Right ventricle myocardium inferior (tissue), 1 donor: Measurements from ENCODE around the gene CSTB. TPM values are rescaled to one million over a fixed set of nuclear protein-coding genes. Genes with fewer than 3 reads are reported as not detected.

Source experiments
- ATAC-seq: fragments of 200-7000 bp; cut with Tn5 transposase; one replicate; pipeline ENCODE4 v1.9.1; 2020; ENCODE audit warnings: mild to moderate bottlenecking, moderate library complexity
- DNase-seq: peaks from one replicate; pipeline ENCODE4 v3.0.0; 2021; ENCODE audit errors: missing footprints
- intact Hi-C: fragments of 100-400 bp; cut with DNase I; formaldehyde crosslinking; loops from one replicate; pipeline ENCODE4 v1.11.0; 2022
- total RNA-seq: library from RNA; stranded (reverse); fragmentation: NEBNext Ultra II Directional; extraction: Animal tissue kit (Norgen Biotek cat#: 25700); gene quantifications from one replicate; pipeline ENCODE4 v1.2.1, GENCODE V29; 2021
- donor health status: DM: no; HTN: yes; CAD: no; lungs with severe emphysema.

CSTB gene
- total RNA-seq, 1 donor from 2014 or later, result 44.1 TPM

DNA sequence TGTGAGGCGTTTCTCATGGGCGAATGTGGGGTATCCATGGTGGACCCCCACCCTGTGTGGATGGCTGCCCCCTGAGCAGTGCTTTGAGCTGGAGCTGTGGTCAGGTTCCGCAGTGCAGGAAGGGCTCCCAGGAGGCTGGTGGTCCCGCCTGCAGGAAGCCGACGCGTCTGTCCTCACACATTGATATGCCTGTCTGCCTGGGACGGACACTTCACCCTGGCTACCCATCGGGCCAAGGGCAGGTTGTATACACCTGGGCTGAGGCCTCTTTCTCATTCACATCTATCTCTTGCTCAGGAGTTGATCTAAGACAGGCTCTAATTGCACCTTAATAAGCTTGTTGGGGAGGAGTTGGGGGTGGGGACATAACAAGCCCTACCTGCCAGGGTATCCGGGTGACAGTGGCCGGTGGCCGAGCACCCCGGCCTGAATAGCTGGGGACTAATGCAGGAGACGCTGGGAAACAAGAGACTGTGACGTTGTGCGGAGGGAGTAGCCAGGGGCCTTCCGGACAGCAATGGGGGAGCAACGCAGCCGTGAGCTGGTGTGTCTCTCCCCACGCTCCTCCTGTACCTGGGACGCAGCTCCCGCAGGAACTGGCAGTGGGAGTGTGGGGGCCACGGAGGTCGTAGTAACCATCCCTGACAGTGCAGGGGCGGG, 35.5 kb downstream of the CSTB start:
- ATAC-seq (no peak), DNase-seq (no peak)
- intact Hi-C loops, result loop anchor here (10.0 kb wide), 1 partner anchor 56 kb away; no protein-coding TSS in a partner anchor

DNA sequence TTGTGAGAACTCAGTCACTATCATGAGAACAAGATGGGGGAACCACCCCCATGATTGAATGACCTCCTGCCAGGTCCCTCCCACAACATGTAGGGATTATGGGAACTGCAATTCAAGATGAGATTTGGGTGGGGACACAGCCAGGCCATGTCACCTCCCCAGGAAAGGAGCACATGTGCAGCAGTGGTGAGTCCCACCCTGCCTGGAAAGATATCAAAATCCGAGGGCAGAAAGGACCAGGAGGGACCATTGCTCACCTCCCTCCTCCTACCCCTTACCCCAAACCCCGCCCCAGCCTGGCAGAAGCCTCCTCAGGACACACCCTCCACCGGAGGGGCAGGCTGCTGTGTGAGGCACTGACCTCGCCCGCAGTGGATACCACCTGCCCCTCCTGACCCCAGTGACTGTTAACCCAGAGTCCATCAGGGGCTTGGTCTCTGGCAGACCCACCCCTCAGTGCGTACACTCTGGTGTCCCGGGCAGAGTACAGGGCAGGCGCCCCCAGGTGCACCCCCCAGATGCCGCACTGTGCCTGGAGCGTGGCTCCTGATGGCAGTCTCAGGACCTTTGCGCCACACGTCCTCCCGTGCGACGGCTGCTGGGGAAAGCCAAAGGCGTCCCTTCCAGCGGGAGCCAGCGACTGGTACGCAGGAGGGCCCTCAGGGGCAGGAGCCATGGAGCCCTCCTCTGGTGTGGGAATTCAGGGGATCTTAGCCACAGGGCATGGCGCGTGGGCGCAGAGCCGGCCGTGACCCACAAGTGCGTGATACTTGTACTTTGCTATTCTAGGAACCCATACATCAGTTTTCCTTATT, 36.3 kb downstream of the CSTB start:
- intact Hi-C loops, result loop anchor here (10.0 kb wide), 1 partner anchor 55 kb away; no protein-coding TSS in a partner anchor
- DNase-seq (no peak), ATAC-seq (no peak)

DNA sequence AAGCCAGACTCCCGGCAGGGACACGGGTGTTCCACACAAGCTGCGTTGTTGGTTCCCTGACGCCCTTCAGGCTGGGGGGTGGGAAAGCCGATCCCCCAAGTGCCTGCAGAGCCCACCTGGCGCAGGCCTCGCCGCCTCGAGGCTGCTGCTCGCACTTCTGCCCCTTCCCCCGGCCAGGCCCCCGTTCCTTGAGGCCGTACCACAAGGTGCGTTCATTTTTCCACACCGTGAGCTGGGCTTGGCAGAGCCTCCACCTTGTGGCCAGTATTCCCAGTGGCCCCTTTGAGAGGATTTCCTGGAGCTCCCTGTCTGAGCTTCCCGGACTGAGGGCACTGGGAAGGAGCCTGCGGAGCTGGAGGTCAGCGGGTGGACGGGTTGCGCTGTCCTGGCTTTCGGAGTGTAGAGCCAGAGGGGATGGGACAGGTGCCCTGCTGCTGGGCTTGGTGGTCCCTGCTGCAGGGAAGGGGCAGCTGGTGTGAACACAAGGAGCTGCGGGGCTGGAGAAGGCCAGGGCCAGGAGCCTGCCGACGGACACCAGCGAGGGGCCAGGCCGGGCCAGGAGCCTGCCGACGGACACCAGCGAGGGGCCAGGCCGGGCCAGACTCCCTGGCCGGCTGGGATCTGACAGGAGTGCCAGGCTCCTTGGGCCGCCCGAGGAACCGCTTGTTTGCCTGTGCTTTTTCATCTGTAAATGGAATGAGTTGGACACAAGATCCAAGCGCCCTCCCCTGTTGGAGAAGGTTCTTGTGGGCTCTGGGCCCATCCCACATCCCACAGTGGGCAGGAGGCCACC, 38.8 kb downstream of the CSTB start:
- ATAC-seq (no peak), DNase-seq (no peak)
- intact Hi-C loops, result no loop called here

DNA sequence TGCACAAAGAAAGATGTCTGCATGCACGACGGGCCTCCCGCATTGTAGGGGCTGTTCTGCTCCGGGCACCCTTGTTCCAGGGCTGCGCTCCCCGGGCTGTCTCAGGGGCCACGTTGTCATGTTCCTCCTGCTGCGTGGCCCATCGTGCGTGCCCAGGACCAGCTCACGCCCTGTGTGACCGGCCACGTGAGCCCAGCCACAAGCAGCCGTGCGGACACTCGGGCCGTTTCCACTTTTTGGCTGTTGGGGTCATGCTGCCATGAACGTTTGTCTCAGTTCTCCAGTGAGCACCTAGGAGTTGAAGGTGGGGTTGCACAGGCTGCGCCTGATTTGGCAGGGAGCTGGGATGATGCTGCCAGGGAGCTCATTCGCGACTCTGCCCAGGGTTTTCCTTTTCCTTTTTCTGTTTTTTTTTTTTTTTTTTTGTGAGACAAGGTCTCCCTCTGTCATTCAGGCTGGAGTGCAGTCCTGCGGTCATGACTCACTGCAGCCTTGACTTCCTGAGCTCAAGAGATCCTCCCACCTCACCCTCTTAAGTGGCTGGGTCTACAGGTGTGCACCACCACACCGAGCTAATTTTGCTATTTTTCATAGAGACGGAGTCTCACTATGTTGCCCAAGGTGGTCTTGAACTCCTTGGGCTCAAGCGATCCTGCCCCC, 39.8 kb downstream of the CSTB start:
- DNase-seq (no peak), ATAC-seq (no peak)
- intact Hi-C loops, result no loop called here

DNA sequence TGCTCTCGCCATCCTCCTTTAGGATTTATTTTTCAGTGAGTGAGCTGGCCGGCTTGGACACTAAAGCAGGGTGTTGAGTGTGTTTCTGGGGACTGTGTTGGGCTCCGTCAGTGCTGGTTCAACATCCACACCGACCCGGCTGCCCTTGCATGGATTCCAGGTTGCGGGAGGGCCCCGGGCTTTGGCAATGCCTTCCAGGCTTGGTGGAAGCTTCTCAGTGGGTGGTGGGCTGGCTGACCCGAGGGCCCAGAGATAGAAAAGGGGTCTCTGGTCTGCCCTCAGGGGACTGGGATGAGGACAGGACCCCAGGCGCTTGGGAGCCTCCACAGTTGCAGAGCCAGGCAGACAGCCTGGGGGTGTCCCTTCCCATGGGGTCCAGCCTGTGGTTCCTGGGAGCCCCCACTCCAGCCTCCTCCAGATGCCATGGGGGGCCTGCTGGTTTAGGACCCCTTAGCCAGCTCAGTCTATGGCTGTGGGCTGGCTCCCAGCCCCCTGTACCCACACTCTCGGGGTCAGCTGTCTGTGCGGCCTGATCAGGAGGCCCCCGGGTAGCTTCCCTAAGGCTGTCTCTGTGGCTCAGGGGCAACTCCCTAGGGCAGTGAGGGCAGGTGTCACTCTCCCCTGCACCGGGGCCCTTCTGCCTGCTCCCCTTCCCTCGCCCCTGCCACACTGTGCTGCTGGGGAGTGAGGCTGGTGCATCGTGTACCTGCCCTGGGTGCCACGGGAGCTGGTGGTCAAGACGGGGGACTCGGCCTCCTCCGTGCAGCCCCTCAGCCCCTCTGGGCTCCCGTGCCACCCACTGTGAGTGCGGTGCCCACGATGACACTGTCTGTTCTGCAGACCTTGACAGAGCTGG, 40.6 kb downstream of the CSTB start:
- DNase-seq, result no peak
- no peak for ATAC-seq
- intact Hi-C loops, result no loop called here

DNA sequence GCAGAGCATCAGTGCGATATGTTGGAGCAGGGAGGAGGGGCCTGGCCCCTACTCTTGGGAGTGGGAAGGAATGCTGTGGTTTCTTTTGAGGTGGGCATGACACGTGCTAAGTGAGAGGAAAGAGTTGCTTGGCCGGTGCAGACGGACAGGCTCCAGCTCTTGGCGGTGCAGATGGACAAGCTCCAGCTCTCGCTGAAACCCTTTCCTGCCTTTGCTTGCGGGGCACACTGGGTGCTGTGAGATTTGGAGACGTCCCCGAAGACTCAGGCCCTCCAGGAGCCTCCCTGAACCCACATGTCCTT, 41.2 kb downstream of the CSTB start:
- intact Hi-C loops, result no loop called here
- ATAC-seq (peak; percentile 22), DNase-seq (no peak)

DNA sequence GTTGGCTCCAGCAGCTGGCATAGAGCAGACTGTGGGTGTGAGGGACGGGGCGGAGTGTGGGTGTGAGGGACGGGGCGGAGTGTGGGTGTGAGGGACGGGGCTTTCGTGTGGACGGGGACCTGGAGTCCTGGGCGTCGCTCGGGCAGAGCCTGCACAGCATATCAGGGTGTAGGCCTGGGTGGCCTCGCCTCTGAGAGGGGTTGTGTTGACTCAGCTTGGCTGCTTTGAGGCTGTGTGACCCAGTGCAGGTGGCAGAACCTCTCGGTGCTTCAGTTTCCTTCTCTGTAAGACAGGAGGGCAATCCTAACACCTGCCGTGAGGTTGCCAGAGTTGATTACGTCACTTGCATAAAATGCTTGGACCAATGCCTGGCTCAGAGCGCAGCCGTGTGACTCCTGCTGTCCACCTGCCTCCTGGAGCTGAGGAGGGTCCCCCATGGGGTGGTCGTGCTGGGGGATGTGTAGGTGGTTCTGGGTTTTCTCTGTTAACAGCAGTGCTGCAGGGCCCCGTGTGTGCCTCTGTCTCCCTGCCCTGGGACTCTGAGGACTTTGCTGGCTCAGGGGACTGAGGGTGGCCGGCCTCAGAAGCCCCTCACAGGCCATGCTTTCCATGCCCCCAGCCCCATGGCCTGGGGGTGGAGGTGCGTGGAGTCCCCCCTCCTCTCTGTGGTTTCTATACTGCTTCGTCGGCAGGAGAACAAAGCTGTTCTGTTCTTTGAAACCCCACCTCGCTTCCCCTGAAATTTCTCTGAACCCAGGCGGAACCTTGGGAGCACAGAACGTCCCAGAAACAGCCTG, 41.8 kb downstream of the CSTB start:
- ATAC-seq, result no peak
- DNase-seq, result no peak
- intact Hi-C loops, result no loop called here

DNA sequence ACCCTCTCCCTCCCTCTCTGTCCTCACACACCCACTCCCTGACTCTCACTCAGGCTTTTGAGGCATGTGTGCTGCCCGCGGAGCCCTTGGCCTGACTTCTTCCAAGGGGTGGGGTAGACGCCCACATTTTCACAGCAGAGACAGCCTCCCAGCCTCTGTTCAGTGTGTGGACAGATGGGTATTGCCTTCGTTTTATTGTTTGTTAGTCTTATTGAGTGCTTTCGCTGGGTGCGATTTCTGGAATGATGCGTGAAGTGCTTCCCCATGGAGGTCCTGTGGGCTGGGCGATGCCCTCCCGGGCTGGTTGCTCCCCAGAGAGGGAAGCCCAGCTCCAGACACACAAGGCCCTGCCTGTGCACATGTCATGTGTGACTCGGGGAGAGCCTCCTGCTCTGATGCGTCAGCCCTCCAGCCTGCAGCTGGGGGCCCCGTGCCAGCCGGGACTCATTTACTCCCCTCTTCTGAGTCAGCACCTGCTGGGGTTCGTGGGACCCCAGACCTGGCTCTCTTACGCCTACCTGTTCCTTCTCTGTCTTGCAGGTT, 42.5 kb downstream of the CSTB start:
- ATAC-seq (no peak), DNase-seq (no peak)
- intact Hi-C loops, result no loop called here

DNA sequence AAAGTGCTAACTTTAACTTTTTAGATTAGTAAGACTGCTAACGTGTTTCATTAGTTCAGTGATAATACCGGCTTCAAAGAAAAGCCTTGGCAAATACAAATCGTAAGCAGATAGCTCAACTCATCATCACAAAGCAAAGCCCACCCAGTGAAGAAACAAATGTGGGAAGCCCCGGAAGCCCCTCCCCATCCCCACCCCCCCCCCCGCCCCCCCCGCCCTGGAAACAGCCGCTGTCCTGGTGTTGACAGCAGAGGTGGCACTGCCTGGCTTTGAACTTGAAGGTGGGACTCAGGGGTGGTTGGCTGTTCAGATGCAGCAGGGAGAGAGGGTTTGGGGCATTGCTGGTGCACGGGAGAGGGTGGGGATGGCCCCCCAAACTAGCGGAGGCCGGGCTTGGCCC, 43.0 kb downstream of the CSTB start:
- intact Hi-C loops, result no loop called here
- no peak for ATAC-seq
- no peak for DNase-seq

DNA sequence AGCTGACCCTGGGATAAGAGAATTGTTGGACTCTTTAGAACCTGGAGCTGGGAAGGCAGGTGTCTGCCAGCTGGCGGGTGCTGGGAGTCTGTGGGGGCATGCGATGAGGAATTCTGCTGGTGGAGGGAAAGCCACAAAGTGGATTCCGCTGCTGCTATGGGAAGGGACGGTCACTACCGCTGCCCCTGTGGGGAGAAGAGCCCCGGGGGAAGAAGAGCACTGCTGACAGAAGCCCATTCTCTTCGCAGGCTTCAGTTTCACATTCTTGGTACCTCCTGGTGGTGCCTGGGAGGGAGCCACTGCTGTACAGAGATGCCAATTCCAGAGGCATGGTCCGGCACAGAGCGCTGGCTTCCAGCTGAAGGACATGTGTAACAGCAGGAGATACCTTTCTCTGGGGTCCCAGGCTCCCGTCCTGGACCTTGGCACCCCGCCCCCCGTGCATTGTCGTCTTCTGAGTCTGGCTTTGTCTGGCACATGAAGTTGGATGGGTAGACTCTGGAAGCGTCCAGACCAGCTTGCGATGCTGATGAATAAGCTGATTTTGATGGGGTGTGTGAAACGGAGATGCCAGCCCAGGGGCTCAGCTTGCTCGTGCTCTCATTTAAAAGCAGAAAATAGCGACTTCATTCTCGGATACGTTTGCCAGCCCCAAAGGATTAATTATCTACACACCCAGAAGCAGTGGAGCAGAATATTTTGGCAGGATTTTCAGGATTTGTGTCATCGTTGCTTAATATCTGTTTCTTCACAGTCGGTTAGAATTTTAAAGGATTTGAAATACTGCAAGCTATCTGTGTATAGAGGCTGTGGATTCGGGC, 44.0 kb downstream of the CSTB start:
- intact Hi-C loops, result no loop called here
- ATAC-seq, result no peak
- no peak for DNase-seq

DNA sequence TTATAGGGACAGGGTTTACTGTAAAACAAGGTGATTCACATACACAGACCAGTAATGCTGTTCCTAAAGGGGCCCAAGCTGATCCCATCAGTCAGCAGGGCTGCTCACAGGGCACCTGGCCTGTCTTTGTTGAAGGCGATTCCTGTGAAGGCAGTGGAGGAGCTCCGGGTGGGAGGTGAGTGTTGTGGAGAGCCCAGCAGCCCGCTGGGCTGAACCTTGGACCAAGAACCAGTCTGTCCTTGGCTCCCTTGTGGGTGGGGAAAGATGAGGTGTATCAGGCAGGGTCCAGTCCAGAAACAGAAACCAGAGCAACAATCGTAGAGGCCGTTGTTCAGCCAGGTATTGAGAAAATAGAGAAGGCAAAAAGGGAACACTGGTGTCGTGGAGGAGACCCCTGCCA, 44.6 kb downstream of the CSTB start:
- DNase-seq, result no peak
- intact Hi-C loops, result no loop called here
- no peak for ATAC-seq

DNA sequence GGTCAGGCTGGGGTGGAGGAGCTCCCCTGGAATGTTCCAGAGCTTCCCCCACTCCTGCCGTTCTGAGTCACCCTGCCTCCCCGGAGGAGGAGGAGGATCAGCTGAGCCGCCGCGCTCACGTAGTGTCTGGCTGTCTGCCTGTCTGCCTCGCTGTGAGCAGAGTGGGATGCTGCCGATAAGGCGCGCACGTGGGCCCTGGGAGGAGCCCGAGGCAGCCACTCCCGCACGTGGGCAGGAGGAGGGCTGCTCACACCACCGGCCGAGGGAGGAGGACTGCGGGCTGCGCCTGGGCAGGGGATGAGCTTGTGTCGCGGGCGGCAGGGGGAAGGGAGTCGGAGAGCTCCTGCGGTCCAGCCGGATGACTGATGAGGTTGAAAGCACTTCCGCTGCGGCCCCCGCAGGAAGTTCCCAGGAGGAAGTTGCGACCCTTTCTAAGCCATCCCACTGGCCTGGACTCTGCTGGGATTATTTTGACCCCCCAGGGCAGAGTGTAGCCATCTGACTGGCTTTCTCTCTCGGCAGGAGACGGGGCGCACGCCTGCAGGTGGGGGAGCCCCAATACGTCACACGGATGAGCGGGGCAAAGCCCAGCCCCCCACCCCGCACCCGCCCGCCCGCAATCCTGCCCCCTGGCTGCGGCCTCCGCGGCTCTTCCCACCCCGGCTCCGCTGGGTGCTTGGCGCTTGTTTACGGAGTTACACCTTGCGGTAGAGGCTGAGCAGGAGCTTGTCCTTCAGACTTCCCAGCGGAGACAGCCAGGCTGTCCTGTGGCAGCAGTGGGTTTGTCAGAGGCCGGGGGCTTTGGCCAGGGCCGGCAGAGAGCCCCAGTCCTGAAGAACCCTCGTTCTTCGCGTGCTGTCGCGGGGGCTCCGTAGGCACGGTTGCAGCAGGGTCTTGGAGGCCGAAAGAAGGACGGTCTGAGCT, 47.4 kb downstream of the CSTB start:
- ATAC-seq (peak; percentile 90), DNase-seq (peak; percentile 96)
- intact Hi-C loops, result loop anchor here (5.0 kb wide), 1 partner anchor 49 kb away; the partner anchor contains the start of gene CSTB

DNA sequence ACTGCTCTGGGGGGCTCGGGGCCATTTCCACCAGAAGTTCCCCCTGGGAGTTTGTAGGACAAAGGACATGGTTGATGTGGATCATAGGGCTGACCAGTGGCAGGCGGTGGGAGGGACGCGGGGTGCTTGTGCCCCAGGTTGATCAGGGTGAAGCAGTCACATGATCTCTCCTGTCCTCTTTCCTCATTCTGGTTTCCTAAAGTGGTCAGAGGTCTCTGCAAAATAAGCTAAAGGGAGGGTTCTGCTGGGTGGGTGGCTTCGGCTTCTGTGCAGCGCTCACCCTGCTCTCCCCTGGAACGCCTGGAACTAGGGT, 48.0 kb downstream of the CSTB start:
- intact Hi-C loops, result loop anchor here (5.0 kb wide), 1 partner anchor 49 kb away; the partner anchor contains the start of gene CSTB
- peak; percentile 2 for ATAC-seq
- no peak for DNase-seq

DNA sequence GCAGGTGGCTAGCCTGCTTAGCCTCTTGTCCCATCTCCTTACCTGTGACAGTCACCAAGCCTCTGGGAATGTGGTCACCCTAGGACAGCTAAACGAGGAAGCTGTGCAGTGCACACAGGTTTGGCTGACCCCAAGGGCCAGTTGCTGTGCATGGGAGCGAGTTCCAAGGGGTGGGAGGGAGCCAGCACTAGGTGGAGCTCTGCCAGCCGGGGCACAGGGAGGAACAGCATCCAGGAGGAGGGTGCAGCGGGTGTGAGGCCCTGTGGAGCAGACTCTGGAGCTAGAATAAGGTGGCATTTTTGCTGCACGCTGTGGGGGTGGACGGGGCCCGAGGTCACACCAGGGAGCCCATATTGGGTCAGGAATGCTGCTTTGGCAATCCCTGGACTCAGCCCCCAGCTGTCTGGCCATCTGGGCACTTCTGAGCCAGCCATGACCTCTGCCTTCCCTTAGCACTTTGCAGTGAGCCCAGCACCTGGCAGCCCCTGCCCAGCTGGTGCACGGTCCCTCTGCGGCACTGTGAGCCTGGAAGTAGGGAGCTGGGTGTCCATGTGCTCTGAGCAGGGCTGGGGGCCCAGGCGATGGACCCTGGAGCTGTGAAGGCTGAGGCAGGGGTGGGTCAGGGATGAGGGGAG, 48.5 kb downstream of the CSTB start:
- intact Hi-C loops, result loop anchor here (5.0 kb wide), 1 partner anchor 50 kb away; the partner anchor contains the start of gene CSTB
- DNase-seq (no peak), ATAC-seq (peak; percentile 11)
